Smooth muscle cell (in vitro differentiated cells): Measurements from ENCODE around the gene EBPL. TPM values are rescaled to one million over a fixed set of nuclear protein-coding genes. Genes with fewer than 3 reads are reported as not detected.

Source experiments
- DNase-seq: peaks from one replicate; lab custom pipeline; 2025; ENCODE audit not compliant: unreplicated experiment; lab: John Stamatoyannopoulos, UW
- H2AFZ ChIP-seq: fragments of 200-600 bp; sonication (generic); 2 replicates; pipeline ENCODE4 v1.6.0; 2016; ENCODE audit warnings: antibody characterized with exemption, low read depth, mild to moderate bottlenecking
- H3F3A ChIP-seq: fragments of 200-600 bp; sonication (generic); 2 replicates; pipeline ENCODE4 v1.6.0; 2017; ENCODE audit warnings: antibody characterized with exemption, low read depth
- H3K27ac ChIP-seq: fragments of 200-600 bp; sonication (generic); 2 replicates; pipeline ENCODE4 v1.5.1; 2016; ENCODE audit warnings: low read depth, mild to moderate bottlenecking
- H3K27me3 ChIP-seq: fragments of 200-600 bp; sonication (generic); 2 replicates; pipeline ENCODE4 v1.6.1; 2016; ENCODE audit warnings: low read depth, mild to moderate bottlenecking
- H3K36me3 ChIP-seq: fragments of 200-600 bp; sonication (generic); 2 replicates; pipeline ENCODE4 v1.5.1; 2016; ENCODE audit warnings: low read depth
- H3K4me1 ChIP-seq: fragments of 200-600 bp; sonication (generic); 2 replicates; pipeline ENCODE4 v1.5.1; 2016; ENCODE audit warnings: low read depth
- H3K4me2 ChIP-seq: fragments of 200-600 bp; sonication (generic); 2 replicates; pipeline ENCODE4 v1.6.0; 2016; ENCODE audit warnings: mild to moderate bottlenecking
- H3K4me3 ChIP-seq: fragments of 200-600 bp; sonication (generic); 2 replicates; pipeline ENCODE4 v1.5.1; 2016; ENCODE audit warnings: mild to moderate bottlenecking
- H3K79me2 ChIP-seq: fragments of 200-600 bp; sonication (generic); 2 replicates; pipeline ENCODE4 v1.6.0; 2016; ENCODE audit warnings: low read depth, mild to moderate bottlenecking
- H3K9ac ChIP-seq: fragments of 200-600 bp; sonication (generic); 2 replicates; pipeline ENCODE4 v1.6.0; 2016; ENCODE audit warnings: low read depth
- H3K9me3 ChIP-seq: fragments of 200-600 bp; sonication (generic); replicated peaks from 2 replicates; pipeline ENCODE4 v1.5.1; 2016; ENCODE audit warnings: low read depth
- H4K20me1 ChIP-seq: fragments of 200-600 bp; sonication (generic); 2 replicates; pipeline ENCODE4 v1.6.0; 2016; ENCODE audit warnings: low read depth
- WGBS: methylation state at CpG from one replicate; pipeline ENCODE4 v1.1.7; 2016; ENCODE audit warnings: low lambda C conversion rate; 5-methylcytosine and 5-hydroxymethylcytosine counted together
- polyA plus RNA-seq: library from polyadenylated mRNA; unstranded; fragments of >200 nt; fragmentation: Nextera tagmentation; extraction: Ambion mirVana; gene quantifications from 2 replicates; pipeline ENCODE4 v1.2.1, GENCODE V29; 2016
- total RNA-seq: library from RNA; depleted of rRNA; stranded (reverse); fragments of >200 nt; gene quantifications from 2 replicates; pipeline ENCODE4 v1.2.3, GENCODE V29; 2014
- TF ChIP-seq, protein P1 (sequence below): fragments of 200-600 bp; sonication (generic); IDR thresholded peaks from 2 replicates; pipeline ENCODE4 v1.5.1; 2017; ENCODE audit warnings: borderline replicate concordance, mild to moderate bottlenecking, antibody characterized with exemption; ENCODE audit not compliant: insufficient read depth, poor library complexity, severe bottlenecking

The EBPL gene
- total and polyA plus RNA-seq, 2 experiments from 2014 or later, result 86.5 to 108 TPM

GRCh38 chr13:49652355-49653305, 38.7 kb downstream of the EBPL start:
- H3K36me3 ChIP-seq, result no peaks in the 10 kb centered on the region
- H3K4me2 ChIP-seq, result no peak overlapping the region
- H2AFZ ChIP-seq, result no peak overlapping the region
- no peak for DNase-seq
- H3K27me3 ChIP-seq, result no peaks in the 10 kb centered on the region
- 66% methylated on average over 12 of the region's 16 CpGs for WGBS
- TF ChIP-seq, protein P1, sequence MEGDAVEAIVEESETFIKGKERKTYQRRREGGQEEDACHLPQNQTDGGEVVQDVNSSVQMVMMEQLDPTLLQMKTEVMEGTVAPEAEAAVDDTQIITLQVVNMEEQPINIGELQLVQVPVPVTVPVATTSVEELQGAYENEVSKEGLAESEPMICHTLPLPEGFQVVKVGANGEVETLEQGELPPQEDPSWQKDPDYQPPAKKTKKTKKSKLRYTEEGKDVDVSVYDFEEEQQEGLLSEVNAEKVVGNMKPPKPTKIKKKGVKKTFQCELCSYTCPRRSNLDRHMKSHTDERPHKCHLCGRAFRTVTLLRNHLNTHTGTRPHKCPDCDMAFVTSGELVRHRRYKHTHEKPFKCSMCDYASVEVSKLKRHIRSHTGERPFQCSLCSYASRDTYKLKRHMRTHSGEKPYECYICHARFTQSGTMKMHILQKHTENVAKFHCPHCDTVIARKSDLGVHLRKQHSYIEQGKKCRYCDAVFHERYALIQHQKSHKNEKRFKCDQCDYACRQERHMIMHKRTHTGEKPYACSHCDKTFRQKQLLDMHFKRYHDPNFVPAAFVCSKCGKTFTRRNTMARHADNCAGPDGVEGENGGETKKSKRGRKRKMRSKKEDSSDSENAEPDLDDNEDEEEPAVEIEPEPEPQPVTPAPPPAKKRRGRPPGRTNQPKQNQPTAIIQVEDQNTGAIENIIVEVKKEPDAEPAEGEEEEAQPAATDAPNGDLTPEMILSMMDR, result peak; percentile 36
- H3K9me3 ChIP-seq, result no peaks in the 10 kb centered on the region
- H3K4me3 ChIP-seq, result no peak overlapping the region
- H3K27ac ChIP-seq, result no peak overlapping the region
- H3K79me2 ChIP-seq, result no peaks in the 10 kb centered on the region
- no peaks in the 10 kb centered on the region for H3F3A ChIP-seq
- H4K20me1 ChIP-seq, result no peaks in the 10 kb centered on the region
- no peak overlapping the region for H3K9ac ChIP-seq
- peaks cover 12% of the 10 kb centered on the region for H3K4me1 ChIP-seq

DNA sequence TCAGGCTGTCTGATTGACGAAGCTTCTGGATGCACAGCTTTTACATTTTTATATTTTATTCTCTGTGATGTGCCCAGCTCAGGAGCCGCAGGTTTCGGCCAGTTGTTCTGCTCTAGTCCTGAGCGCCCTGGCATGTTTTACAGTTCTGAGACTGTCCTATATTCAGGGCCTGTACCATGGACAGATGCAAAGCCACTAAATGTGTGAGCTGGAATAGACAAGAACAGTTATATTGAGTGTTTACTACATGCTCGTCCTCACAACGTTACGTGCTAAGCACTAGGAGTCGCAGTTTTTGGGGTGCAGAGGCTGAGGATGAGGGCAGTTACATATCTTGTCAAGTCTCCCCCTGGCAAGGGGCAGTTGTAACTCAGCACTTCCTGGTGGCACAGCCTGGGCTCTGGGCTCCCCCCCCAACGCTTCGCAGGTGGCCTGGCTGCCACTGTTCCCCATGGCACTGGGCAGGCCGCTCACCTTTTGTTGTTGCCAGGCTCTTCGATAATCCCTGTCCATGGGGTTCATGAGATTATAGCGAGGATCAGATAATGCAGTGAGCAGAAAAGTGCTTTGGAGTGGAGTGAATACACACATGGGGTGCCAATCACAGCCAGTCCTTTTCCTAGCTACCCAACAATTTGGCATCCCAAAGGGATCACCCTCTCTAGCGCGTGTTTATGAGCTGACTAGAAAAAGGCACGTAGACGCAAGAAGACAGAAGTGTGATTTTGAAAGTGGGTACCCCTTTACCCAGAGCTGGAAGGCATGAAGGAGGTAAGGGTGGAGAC, 39.5 kb downstream of the EBPL start:
- Histone ChIP-seq H3F3A (no peaks in the 10 kb centered on the region), H3K36me3 (no peaks in the 10 kb centered on the region), H3K4me2 (no peak overlapping the region), H3K79me2 (no peaks in the 10 kb centered on the region), H2AFZ (no peak overlapping the region), H3K9me3 (no peaks in the 10 kb centered on the region), H3K4me3 (no peak overlapping the region), H3K4me1 (peaks cover 6% of the 10 kb centered on the region), H3K27me3 (no peaks in the 10 kb centered on the region), H4K20me1 (no peaks in the 10 kb centered on the region), H3K9ac (no peak overlapping the region), H3K27ac (no peak overlapping the region)
- no peak for DNase-seq
- 88% methylated on average over 17 of the region's 17 CpGs for WGBS
- TF ChIP-seq, protein P1, result no peak

DNA sequence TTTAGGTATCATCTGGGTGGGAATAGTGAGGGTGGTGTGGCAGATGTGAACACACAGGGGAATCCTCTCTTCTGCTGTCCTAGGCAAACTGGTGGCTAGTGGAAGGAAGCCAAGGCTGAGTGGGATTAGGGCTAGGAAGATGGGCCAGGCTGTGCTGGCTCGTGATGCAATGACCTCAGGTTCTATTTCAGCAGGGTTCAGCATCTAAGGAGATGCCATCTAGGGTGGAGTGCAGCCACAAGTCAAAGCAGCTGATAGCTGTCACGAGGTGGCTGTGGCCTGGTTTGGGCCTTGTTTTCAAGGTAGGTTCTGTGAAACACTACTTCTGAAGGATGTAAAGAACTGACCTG, 41.3 kb downstream of the EBPL start:
- H3K9me3 ChIP-seq, result no peaks in the 10 kb centered on the region
- no peaks in the 10 kb centered on the region for H4K20me1 ChIP-seq
- no peaks in the 10 kb centered on the region for H3K27me3 ChIP-seq
- no peak for DNase-seq
- H3K4me3 ChIP-seq, result no peak overlapping the region
- no peaks in the 10 kb centered on the region for H3F3A ChIP-seq
- H3K79me2 ChIP-seq, result no peaks in the 10 kb centered on the region
- TF ChIP-seq, protein P1, result no peak
- WGBS, result 83% methylated on average over 2 of the region's 2 CpGs
- H2AFZ ChIP-seq, result no peak overlapping the region
- H3K27ac ChIP-seq, result no peak overlapping the region
- H3K4me2 ChIP-seq, result no peak overlapping the region
- H3K4me1 ChIP-seq, result no peaks in the 10 kb centered on the region
- H3K9ac ChIP-seq, result no peak overlapping the region
- H3K36me3 ChIP-seq, result no peaks in the 10 kb centered on the region
